Hepatocyte (in vitro differentiated cells): Measurements from ENCODE around the gene WDR88. TPM values are rescaled to one million over a fixed set of nuclear protein-coding genes. Genes with fewer than 3 reads are reported as not detected.
"Not testable (repeated sequence)": the region's sequence is repeated elsewhere in the genome, so short reads cannot be mapped to it uniquely, and the experiment has no call there.

Experiments used
- DNase-seq: peaks from one replicate; pipeline ENCODE4 v3.0.0-alpha.2; 2016; ENCODE audit warnings: low spot score
- H2AFZ ChIP-seq: fragments of 200-600 bp; sonication (generic); 2 replicates; pipeline ENCODE4 v1.6.0; 2016; ENCODE audit warnings: antibody characterized with exemption, mild to moderate bottlenecking
- H3K27ac ChIP-seq: fragments of 200-600 bp; sonication (generic); 2 replicates; pipeline ENCODE4 v1.5.1; 2016; ENCODE audit warnings: mild to moderate bottlenecking
- H3K27me3 ChIP-seq: fragments of 200-600 bp; sonication (generic); 2 replicates; pipeline ENCODE4 v1.6.1; 2016
- H3K36me3 ChIP-seq: fragments of 200-600 bp; sonication (generic); replicated peaks from 2 replicates; pipeline ENCODE4 v1.5.1; 2016; ENCODE audit warnings: low read depth; ENCODE audit not compliant: insufficient read depth
- H3K4me1 ChIP-seq: fragments of 200-600 bp; sonication (generic); 2 replicates; pipeline ENCODE4 v1.5.1; 2016; ENCODE audit warnings: mild to moderate bottlenecking, moderate library complexity; ENCODE audit not compliant: insufficient read depth
- H3K4me2 ChIP-seq: fragments of 200-600 bp; sonication (generic); 2 replicates; pipeline ENCODE4 v1.6.0; 2016
- H3K4me3 ChIP-seq: fragments of 200-600 bp; sonication (generic); 2 replicates; pipeline ENCODE4 v1.5.1; 2016; ENCODE audit warnings: mild to moderate bottlenecking
- H3K79me2 ChIP-seq: fragments of 200-600 bp; sonication (generic); 2 replicates; pipeline ENCODE4 v1.6.0; 2017; ENCODE audit warnings: mild to moderate bottlenecking
- H3K9me2 ChIP-seq: fragments of 200-600 bp; sonication (generic); replicated peaks from 2 replicates; pipeline ENCODE4 v1.6.0; 2017; ENCODE audit warnings: mild to moderate bottlenecking; ENCODE audit not compliant: insufficient read depth
- H3K9me3 ChIP-seq: fragments of 200-600 bp; sonication (generic); 2 replicates; pipeline ENCODE4 v1.5.1; 2016; ENCODE audit warnings: low read depth, mild to moderate bottlenecking
- H4K20me1 ChIP-seq: fragments of 200-600 bp; sonication (generic); 2 replicates; pipeline ENCODE4 v1.6.0; 2016; ENCODE audit warnings: mild to moderate bottlenecking; ENCODE audit not compliant: insufficient read depth, poor library complexity, severe bottlenecking
- CTCF ChIP-seq: fragments of 200-600 bp; sonication (generic); IDR thresholded peaks from 2 replicates; pipeline ENCODE4 v1.5.1; 2016; ENCODE audit warnings: antibody characterized with exemption, mild to moderate bottlenecking; ENCODE audit not compliant: poor library complexity
- EZH2 ChIP-seq: fragments of 200-600 bp; sonication (generic); IDR thresholded peaks from 2 replicates; pipeline ENCODE4 v1.6.1; 2016; ENCODE audit warnings: antibody characterized with exemption, mild to moderate bottlenecking, borderline replicate concordance
- EZH2phosphoT487 ChIP-seq: fragments of 200-600 bp; sonication (generic); IDR thresholded peaks from one replicate; pipeline ENCODE4 v1.6.1; 2018; ENCODE audit warnings: antibody characterized with exemption, mild to moderate bottlenecking, low read depth, moderate library complexity; ENCODE audit not compliant: unreplicated experiment, severe bottlenecking
- WGBS: methylation state at CpG from one replicate; pipeline ENCODE4 v1.1.6; 2016; ENCODE audit warnings: low lambda C conversion rate; ENCODE audit errors: missing lambda C conversion rate; 5-methylcytosine and 5-hydroxymethylcytosine counted together
- polyA plus RNA-seq: library from polyadenylated mRNA; unstranded; fragments of >200 nt; fragmentation: Nextera tagmentation; extraction: Ambion mirVana; gene quantifications from 2 replicates; pipeline ENCODE4 v1.2.1, GENCODE V29; 2016
- total RNA-seq: library from RNA; depleted of rRNA; stranded (reverse); fragments of >200 nt; gene quantifications from 2 replicates; pipeline ENCODE4 v1.2.3, GENCODE V29; 2014

The WDR88 gene
- total and polyA plus RNA-seq, 2 experiments from 2014 or later, result 0.11 TPM; not detected in 1

GRCh38 chr19:33159893-33160292, 28.0 kb downstream of the WDR88 start:
- H3K9me3 ChIP-seq, result no peaks in the 10 kb centered on the region
- DNase-seq, result no peak
- H3K27me3 ChIP-seq, result no peaks in the 10 kb centered on the region
- H4K20me1 ChIP-seq, result no peaks in the 10 kb centered on the region
- no peak overlapping the region for H3K4me2 ChIP-seq
- no peak overlapping the region for H3K4me3 ChIP-seq
- H3K36me3 ChIP-seq, result no peaks in the 10 kb centered on the region
- H3K27ac ChIP-seq, result no peak overlapping the region
- WGBS, result 85% methylated on average over 8 of the region's 8 CpGs
- no peaks in the 10 kb centered on the region for H3K79me2 ChIP-seq
- H3K9me2 ChIP-seq, result no peaks in the 10 kb centered on the region
- no peaks in the 10 kb centered on the region for H3K4me1 ChIP-seq
- no peak for TF ChIP-seq EZH2
- TF ChIP-seq CTCF, result no peak
- no peak for TF ChIP-seq EZH2phosphoT487
- no peak overlapping the region for H2AFZ ChIP-seq

GRCh38 chr19:33161201-33161600, 29.3 kb downstream of the WDR88 start:
- no peaks in the 10 kb centered on the region for H4K20me1 ChIP-seq
- no peaks in the 10 kb centered on the region for H3K27me3 ChIP-seq
- TF ChIP-seq CTCF (no peak), EZH2 (no peak), EZH2phosphoT487 (no peak)
- no peaks in the 10 kb centered on the region for H3K9me2 ChIP-seq
- no peaks in the 10 kb centered on the region for H3K79me2 ChIP-seq
- H3K4me2 ChIP-seq, result no peak overlapping the region
- H3K27ac ChIP-seq, result no peak overlapping the region
- H3K9me3 ChIP-seq, result no peaks in the 10 kb centered on the region
- no peaks in the 10 kb centered on the region for H3K36me3 ChIP-seq
- WGBS, result 89% methylated on average over 4 of the region's 4 CpGs
- H2AFZ ChIP-seq, result no peak overlapping the region
- DNase-seq, result no peak
- H3K4me1 ChIP-seq, result no peaks in the 10 kb centered on the region
- no peak overlapping the region for H3K4me3 ChIP-seq

- Histone ChIP-seq H4K20me1 (no peaks in the 10 kb centered on the region), H3K4me1 (no peaks in the 10 kb centered on the region), H3K27me3 (no peaks in the 10 kb centered on the region), H3K79me2 (no peaks in the 10 kb centered on the region), H3K4me3 (no peak overlapping the region), H3K4me2 (no peak overlapping the region), H3K9me2 (no peaks in the 10 kb centered on the region), H3K9me3 (no peaks in the 10 kb centered on the region), H2AFZ (no peak overlapping the region), H3K36me3 (no peaks in the 10 kb centered on the region), H3K27ac (no peak overlapping the region)
- WGBS, result 96% methylated on average over 6 of the region's 6 CpGs
- DNase-seq, result no peak
- TF ChIP-seq EZH2 (no peak), EZH2phosphoT487 (no peak)
Observed at GRCh38 chr19:33163481-33163880, 31.6 kb downstream of the WDR88 start.

- H3K27ac ChIP-seq, H2AFZ ChIP-seq, H3K9me2 ChIP-seq, H3K27me3 ChIP-seq, H3K9me3 ChIP-seq, H3K79me2 ChIP-seq, H3K4me2 ChIP-seq, H3K36me3 ChIP-seq, H4K20me1 ChIP-seq, H3K4me3 ChIP-seq, DNase-seq, H3K4me1 ChIP-seq: not testable (repeated sequence)
- 86% methylated on average over 6 of the region's 6 CpGs for WGBS
Observed at GRCh38 chr19:33166037-33166436, 34.1 kb downstream of the WDR88 start.

- no peak for DNase-seq
- Histone ChIP-seq H3K9me3 (no peaks in the 10 kb centered on the region), H2AFZ (no peak overlapping the region), H3K79me2 (no peaks in the 10 kb centered on the region), H4K20me1 (no peaks in the 10 kb centered on the region), H3K4me2 (no peak overlapping the region), H3K9me2 (no peaks in the 10 kb centered on the region), H3K27me3 (no peaks in the 10 kb centered on the region), H3K4me1 (no peaks in the 10 kb centered on the region), H3K36me3 (no peaks in the 10 kb centered on the region), H3K27ac (no peak overlapping the region), H3K4me3 (no peak overlapping the region)
- TF ChIP-seq EZH2phosphoT487 (no peak), CTCF (no peak), EZH2 (no peak)
- 100% methylated on average over 1 of the region's 1 CpG for WGBS
Observed at GRCh38 chr19:33167438-33167837, 35.5 kb downstream of the WDR88 start.
